Nephron (organoid): ENCODE data around the gene CEACAM6.

Experiments
- H3K27ac Mint-ChIP-seq, 3 experiments: 2 replicates each; pipeline ENCODE4 v1.8.0; 2020; ENCODE audit warnings: mixed read lengths in 3 of 3, mild to moderate bottlenecking in 2 of 3, moderate library complexity in 1 of 3
- H3K27me3 Mint-ChIP-seq: 2 replicates; pipeline ENCODE4 v1.8.0; 2021; ENCODE audit warnings: low read depth, mild to moderate bottlenecking, moderate library complexity, mixed read lengths
- H3K36me3 Mint-ChIP-seq: 2 replicates; pipeline ENCODE4 v1.8.0; 2020; ENCODE audit warnings: low read depth, mixed read lengths
- H3K4me1 Mint-ChIP-seq: 2 replicates; pipeline ENCODE4 v1.8.0; 2020; ENCODE audit warnings: mixed read lengths
- H3K4me3 Mint-ChIP-seq, 3 experiments: 2 replicates each; pipeline ENCODE4 v1.8.0; 2020; ENCODE audit warnings: mild to moderate bottlenecking in 3 of 3, mixed read lengths in 3 of 3, moderate library complexity in 2 of 3
- H3K9me3 Mint-ChIP-seq: 2 replicates; pipeline ENCODE4 v1.8.0; 2020; ENCODE audit warnings: mixed read lengths
- CTCF ChIP-seq, 3 experiments: fragments of 200-600 bp; sonication (generic); IDR thresholded peaks; one replicate each; pipeline ENCODE4 v1.5.0; 2021; ENCODE audit warnings: antibody characterized with exemption in 3 of 3; ENCODE audit not compliant: unreplicated experiment in 3 of 3

Gene CEACAM6

GRCh38 chr19:41726493-41726892 is 28.8 kb upstream of the CEACAM6 start:
- TF ChIP-seq CTCF (IDR thresholded peaks at IDR 0.05; ENCODE audit: unreplicated experiment in 3 of 3) = no peak
- Mint-ChIP-seq H3K4me3 (no peak overlapping the region), H3K27me3 (peaks cover 4% of the 10 kb centered on the region), H3K27ac (no peak overlapping the region), H3K4me1 (no peaks in the 10 kb centered on the region), H3K36me3 (no peaks in the 10 kb centered on the region), H3K9me3 (peaks cover 3% of the 10 kb centered on the region)

DNA sequence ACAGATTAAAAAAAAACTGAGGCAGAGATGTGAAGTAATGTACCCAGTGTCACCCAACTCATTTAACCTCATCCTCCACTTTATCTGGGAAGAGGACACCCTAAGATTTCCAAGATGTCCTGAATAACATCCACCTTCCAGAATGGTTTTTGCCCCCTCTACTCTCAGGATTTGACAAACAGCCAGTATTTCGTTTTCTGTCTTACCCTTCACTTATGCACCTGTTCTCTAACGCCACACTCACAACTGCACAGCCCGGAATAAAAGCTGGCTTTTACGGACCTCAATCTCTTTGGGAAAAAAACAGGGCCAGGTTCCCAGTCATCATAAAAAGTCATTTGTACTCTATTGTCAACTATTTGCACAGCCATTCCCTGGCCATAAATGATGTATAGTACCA is 21.2 kb upstream of the CEACAM6 start:
- Mint-ChIP-seq H3K4me3 (no peak overlapping the region), H3K27me3 (peaks cover 12% of the 10 kb centered on the region), H3K27ac (no peak overlapping the region), H3K36me3 (no peaks in the 10 kb centered on the region), H3K4me1 (no peaks in the 10 kb centered on the region), H3K9me3 (peaks cover 6% of the 10 kb centered on the region)
- no peak for TF ChIP-seq CTCF (IDR thresholded peaks at IDR 0.05; ENCODE audit: unreplicated experiment in 3 of 3)

GRCh38 chr19:41734585-41734984 is 20.7 kb upstream of the CEACAM6 start:
- Mint-ChIP-seq H3K4me1 (no peaks in the 10 kb centered on the region), H3K4me3 (no peak overlapping the region), H3K9me3 (peaks cover 6% of the 10 kb centered on the region), H3K36me3 (no peaks in the 10 kb centered on the region), H3K27ac (no peak overlapping the region), H3K27me3 (peaks cover 12% of the 10 kb centered on the region)
- no peak for TF ChIP-seq CTCF (IDR thresholded peaks at IDR 0.05; ENCODE audit: unreplicated experiment in 3 of 3)

GRCh38 chr19:41735071-41735600 is 20.2 kb upstream of the CEACAM6 start:
- no peaks in the 10 kb centered on the region for H3K36me3 Mint-ChIP-seq
- no peak overlapping the region for H3K4me3 Mint-ChIP-seq
- peaks cover 12% of the 10 kb centered on the region for H3K27me3 Mint-ChIP-seq

DNA sequence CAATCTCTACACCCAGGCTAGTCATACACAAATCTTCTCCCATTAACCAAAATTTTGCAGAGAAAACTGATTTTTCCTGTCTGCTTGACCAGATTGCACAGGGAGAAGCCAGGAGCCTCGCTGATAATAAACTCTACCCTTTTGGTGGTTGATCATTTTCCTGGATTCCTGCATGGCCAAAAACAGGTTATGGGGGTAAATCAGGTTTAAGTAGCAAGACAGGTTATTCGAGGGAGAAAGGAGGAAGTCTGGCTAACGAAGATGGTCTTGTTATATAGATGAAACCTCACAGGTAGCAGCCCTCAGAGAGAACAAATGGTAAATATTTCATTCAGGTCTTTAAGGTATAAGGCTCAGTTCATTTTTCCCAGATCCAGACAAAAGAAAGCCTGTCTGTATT is 16.0 kb upstream of the CEACAM6 start:
- Mint-ChIP-seq H3K9me3 (no peaks in the 10 kb centered on the region), H3K27me3 (peaks cover 23% of the 10 kb centered on the region), H3K4me3 (no peak overlapping the region), H3K4me1 (no peaks in the 10 kb centered on the region), H3K36me3 (no peaks in the 10 kb centered on the region), H3K27ac (no peak overlapping the region)
- no peak for TF ChIP-seq CTCF (IDR thresholded peaks at IDR 0.05; ENCODE audit: unreplicated experiment in 3 of 3)

More at GRCh38 chr19:41735071-41735600, 20.2 kb upstream of the CEACAM6 start:
- Mint-ChIP-seq H3K9me3 (peaks cover 6% of the 10 kb centered on the region), H3K4me1 (no peaks in the 10 kb centered on the region), H3K27ac (no peak overlapping the region)
- no peak for TF ChIP-seq CTCF (IDR thresholded peaks at IDR 0.05; ENCODE audit: unreplicated experiment in 3 of 3)

DNA sequence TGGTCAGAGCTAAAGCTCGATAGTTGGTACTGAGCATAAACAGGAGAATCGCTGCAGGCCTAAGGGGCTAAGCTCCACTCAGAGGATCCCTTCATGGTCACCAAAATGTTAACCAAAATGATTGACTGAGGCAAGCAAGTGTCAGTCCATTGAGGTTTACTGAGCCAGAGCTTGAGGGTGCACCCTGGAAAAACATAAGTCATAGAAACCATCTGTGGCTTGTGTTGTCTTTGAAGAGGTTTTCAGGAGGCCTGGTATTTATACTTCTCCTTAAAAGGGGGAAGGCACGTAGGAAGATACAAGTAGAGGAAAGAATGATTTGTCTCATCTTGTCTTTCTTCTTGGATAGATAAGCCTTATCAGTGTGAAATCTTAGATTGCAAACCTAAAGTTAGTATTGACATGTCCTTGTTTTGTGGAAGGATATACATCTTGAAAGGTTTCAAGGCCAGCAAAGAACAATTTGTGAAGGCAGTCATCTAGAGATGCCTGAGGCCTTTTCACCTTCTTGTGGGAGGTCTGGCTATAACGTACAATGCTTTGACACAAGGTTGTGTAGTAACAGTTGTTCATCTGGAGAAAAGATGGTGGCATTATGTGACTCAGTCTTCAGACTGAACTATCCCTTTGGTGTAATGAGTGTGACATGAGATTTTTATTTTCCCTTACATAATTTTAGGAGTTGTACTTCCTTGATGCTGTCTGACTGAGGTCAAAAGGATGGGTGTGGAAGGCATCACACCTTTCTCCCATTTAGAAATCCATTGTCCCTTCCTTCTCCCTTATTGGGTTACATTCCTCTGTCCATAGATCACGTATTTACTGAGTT is 14.7 kb upstream of the CEACAM6 start:
- Mint-ChIP-seq H3K9me3 (no peaks in the 10 kb centered on the region), H3K4me1 (no peaks in the 10 kb centered on the region), H3K36me3 (no peaks in the 10 kb centered on the region), H3K27ac (no peak overlapping the region), H3K4me3 (no peak overlapping the region), H3K27me3 (peaks cover 33% of the 10 kb centered on the region)
- no peak for TF ChIP-seq CTCF (IDR thresholded peaks at IDR 0.05; ENCODE audit: unreplicated experiment in 3 of 3)
